Fibroblast of pulmonary artery (primary cell): ENCODE data around the gene CPNE4.
A peak's percentile ranks its signal among the peaks of the same experiment; 100 is the strongest.

Experiments
- DNase-seq: peaks from one replicate; pipeline ENCODE4 v3.0.0-alpha.2; 2010; ENCODE audit warnings: low read depth
- H3K4me3 ChIP-seq: replicated peaks from 2 replicates; pipeline ENCODE4 v1.5.1; 2011; ENCODE audit warnings: low read depth, mild to moderate bottlenecking, control low read depth, low read length, moderate library complexity
- CTCF ChIP-seq: IDR thresholded peaks from 2 replicates; pipeline ENCODE4 v1.5.1; 2011; ENCODE audit warnings: mild to moderate bottlenecking, control low read depth, low read length, inconsistent platforms; ENCODE audit errors: missing control alignments

Gene CPNE4

GRCh38 chr3:131744765-131745164 lies 290.0 kb downstream of the CPNE4 start:
- no peak overlapping the region for H3K4me3 ChIP-seq
- TF ChIP-seq CTCF: no peak
- no peak for DNase-seq

GRCh38 chr3:131743126-131743525 lies 291.7 kb downstream of the CPNE4 start:
- DNase-seq: no peak
- no peak overlapping the region for H3K4me3 ChIP-seq
- TF ChIP-seq CTCF: no peak

- TF ChIP-seq CTCF: no peak
- DNase-seq: no peak
- H3K4me3 ChIP-seq: no peak overlapping the region
Observed at GRCh38 chr3:131739211-131739610, 295.6 kb downstream of the CPNE4 start.

- no peak overlapping the region for H3K4me3 ChIP-seq
- no peak for TF ChIP-seq CTCF
- DNase-seq: no peak
Observed at GRCh38 chr3:131738095-131738494, 296.7 kb downstream of the CPNE4 start.

- TF ChIP-seq CTCF: no peak
- no peak overlapping the region for H3K4me3 ChIP-seq
- DNase-seq: no peak
Observed at GRCh38 chr3:131735544-131735943, 299.3 kb downstream of the CPNE4 start.

- peak; percentile 2 for DNase-seq
Observed at GRCh38 chr3:131735116-131735515, 299.7 kb downstream of the CPNE4 start.

More at GRCh38 chr3:131735116-131735515, 299.7 kb downstream of the CPNE4 start:
- no peak overlapping the region for H3K4me3 ChIP-seq
- no peak for TF ChIP-seq CTCF
